K562 (cell line): ENCODE results near the gene CFAP20. TPM values are rescaled to one million over a fixed set of nuclear protein-coding genes. Genes with fewer than 3 reads are reported as not detected.

Experiments
- ATAC-seq: fragments of 200-7000 bp; cut with Tn5 transposase; 3 replicates; pipeline ENCODE4 v1.9.1; 2020; ENCODE audit warnings: moderate library complexity
- BruUV-seq: library from RNA; stranded (reverse); fragments of 400-500 nt; replicated peaks from 2 replicates; lab custom pipeline; 2021; lab: Mats Ljungman, UMichigan
- CTCF ChIA-PET: fragments of 300-600 bp; formaldehyde crosslinking; extraction: SDS; loops from one replicate; lab custom pipeline; 2021; ENCODE audit warnings: low intra/inter-chr PET ratio; lab: Yijun Ruan, JAX
- POLR2A ChIA-PET: fragments of 300-600, 350-650 bp; sonication (Branson Sonifier 250); formaldehyde crosslinking; extraction: SDS; loops from one replicate; lab custom pipeline; 2021; ENCODE audit warnings: antibody characterized with exemption, inconsistent platforms; lab: Yijun Ruan, JAX
- DNase-seq, 4 experiments: peaks; one replicate each; pipeline versions ENCODE4 v3.0.0 to v3.0.0-alpha.2; 2011 to 2018; ENCODE audit warnings: low spot score in 3 of 4, mixed read lengths in 3 of 4; ENCODE audit errors: extremely low read depth in 1 of 4
- FAIRE-seq: peaks from 2 replicates; lab custom pipeline; 2011; peaks lifted over from hg19 to GRCh38; lab: Jason Lieb, UNC
- H2AFZ ChIP-seq: 2 replicates; pipeline ENCODE4 v1.6.0; 2011; ENCODE audit warnings: low read depth, low read length, control low read depth, inconsistent platforms
- H3K27ac ChIP-seq: fragments of 200-600 bp; 3 replicates; pipeline ENCODE4 v1.8.0; 2011; ENCODE audit warnings: low read depth, mild to moderate bottlenecking, control low read depth, inconsistent platforms, low read length, moderate library complexity, mixed read lengths; ENCODE audit errors: extremely low read depth
- H3K27me3 ChIP-seq, 2 experiments: fragments of 300-600 bp in 1 of 2; 2 replicates in 1 of 2; 3 replicates in 1 of 2; pipeline versions ENCODE4 v1.6.0 to v1.8.0; 2011; ENCODE audit warnings: inconsistent platforms in 2 of 2, low read length in 2 of 2, mild to moderate bottlenecking in 1 of 2, mixed read lengths in 1 of 2, moderate library complexity in 1 of 2; ENCODE audit not compliant: control insufficient read depth in 2 of 2, insufficient read depth in 2 of 2
- H3K36me3 ChIP-seq: fragments of 300-600 bp; 3 replicates; pipeline ENCODE4 v1.8.0; 2011; ENCODE audit warnings: mild to moderate bottlenecking, low read length, inconsistent platforms; ENCODE audit not compliant: control insufficient read depth, insufficient read depth
- H3K4me1 ChIP-seq, 2 experiments: fragments of 200-600 bp in 1 of 2; replicated peaks in 1 of 2; 2 replicates in 1 of 2; 3 replicates in 1 of 2; pipeline versions ENCODE4 v1.5.1 to v1.8.0; 2011; ENCODE audit warnings: inconsistent platforms in 2 of 2, low read length in 2 of 2, mild to moderate bottlenecking in 1 of 2, mixed read lengths in 1 of 2, moderate library complexity in 1 of 2; ENCODE audit not compliant: control insufficient read depth in 2 of 2, insufficient read depth in 2 of 2
- H3K4me2 ChIP-seq: 2 replicates; pipeline ENCODE4 v1.6.1; 2011; ENCODE audit warnings: low read length, control low read depth, inconsistent platforms, mixed read lengths; ENCODE audit not compliant: insufficient read depth
- H3K4me3 ChIP-seq: fragments of 200-600 bp; sonication (generic), shearing (Covaris generic); 2 replicates; pipeline ENCODE4 v1.5.1; 2016; ENCODE audit warnings: control low read depth, inconsistent platforms
- H3K79me2 ChIP-seq: fragments of 200-600 bp; 3 replicates; pipeline ENCODE4 v1.8.0; 2011; ENCODE audit warnings: low read length, inconsistent platforms; ENCODE audit not compliant: control insufficient read depth, insufficient read depth
- H3K9ac ChIP-seq, 2 experiments: 2 replicates each; pipeline versions ENCODE4 v1.6.0 to v1.6.1; 2011; ENCODE audit warnings: low read depth in 2 of 2, low read length in 2 of 2, control low read depth in 1 of 2, inconsistent platforms in 1 of 2, mild to moderate bottlenecking in 1 of 2, mixed read lengths in 1 of 2; ENCODE audit not compliant: insufficient read depth in 1 of 2
- H3K9me1 ChIP-seq: one replicate; pipeline ENCODE4 v1.6.0; 2011; ENCODE audit warnings: inconsistent platforms, mild to moderate bottlenecking, low read length, moderate library complexity; ENCODE audit not compliant: control insufficient read depth, insufficient read depth
- H3K9me3 ChIP-seq: replicated peaks from 2 replicates; pipeline ENCODE4 v1.5.1; 2011; ENCODE audit warnings: low read depth, low read length, inconsistent platforms; ENCODE audit not compliant: control insufficient read depth, insufficient read depth
- H4K20me1 ChIP-seq: replicated peaks from 2 replicates; pipeline ENCODE4 v1.6.1; 2011; ENCODE audit warnings: low read length, inconsistent platforms, mixed read lengths; ENCODE audit not compliant: control insufficient read depth, insufficient read depth
- MNT ChIP-seq, 2 experiments: fragments of 450-650 bp; conservative IDR thresholded peaks; 2 replicates each; pipeline ENCODE4 v1.6.1; 2017; ENCODE audit warnings: mild to moderate bottlenecking in 2 of 2, moderate library complexity in 2 of 2
- PCBP2 ChIP-seq: fragments of 200-400 bp; formaldehyde crosslinking; IDR thresholded peaks from 2 replicates; pipeline ENCODE4 v1.6.1; 2018; ENCODE audit warnings: low read length, low read depth, mild to moderate bottlenecking, moderate library complexity; ENCODE audit not compliant: poor library complexity, severe bottlenecking
- RBM25 ChIP-seq: fragments of 200-400 bp; formaldehyde crosslinking; IDR thresholded peaks from 2 replicates; pipeline ENCODE4 v1.6.1; 2018; ENCODE audit warnings: low read length, low read depth, moderate library complexity; ENCODE audit not compliant: severe bottlenecking
- RBM34 ChIP-seq: fragments of 200-400 bp; formaldehyde crosslinking; IDR thresholded peaks from 2 replicates; pipeline ENCODE4 v1.6.1; 2018; ENCODE audit warnings: low read length, borderline replicate concordance; ENCODE audit not compliant: insufficient read depth
- ZFP36 ChIP-seq: fragments of 150-350 bp; IDR thresholded peaks from 2 replicates; pipeline ENCODE4 v1.6.1; 2018; ENCODE audit warnings: low read length, low read depth; ENCODE audit not compliant: partially characterized antibody
- ZNF212 ChIP-seq: fragments of 450-650 bp; formaldehyde crosslinking; IDR thresholded peaks from 2 replicates; pipeline ENCODE4 v1.4.0; 2020; ENCODE audit warnings: mild to moderate bottlenecking
- ZNF217 ChIP-seq: sonication (generic); formaldehyde crosslinking; IDR thresholded peaks from 2 replicates; pipeline ENCODE4 v1.8.0; 2022; ENCODE audit warnings: mild to moderate bottlenecking, missing genetic modification reagents
- ZNF639 ChIP-seq, 2 experiments: fragments of 200-800 bp in 1 of 2; sonication (Bioruptor generic) in 1 of 2; sonication (generic) in 1 of 2; formaldehyde crosslinking in 1 of 2; IDR thresholded peaks in 1 of 2; conservative IDR thresholded peaks in 1 of 2; 2 replicates each; pipeline versions ENCODE4 v1.5.0 to v1.6.1; 2016 to 2020; ENCODE audit warnings: missing compliant biosample characterization in 1 of 2, missing genetic modification characterization in 1 of 2, missing genetic modification reagents in 1 of 2
- ZNF696 ChIP-seq: fragments of 250-450 bp; sonication (Bioruptor Pico); conservative IDR thresholded peaks from 2 replicates; pipeline ENCODE4 v1.4.0; 2020; ENCODE audit warnings: mild to moderate bottlenecking, moderate library complexity
- ZNF75A ChIP-seq: fragments of 450-650 bp; formaldehyde crosslinking; IDR thresholded peaks from 2 replicates; pipeline ENCODE4 v1.4.0; 2020; ENCODE audit warnings: mild to moderate bottlenecking
- ZNF766 ChIP-seq: fragments of 200-800 bp; sonication (Bioruptor generic); conservative IDR thresholded peaks from 2 replicates; pipeline ENCODE4 v1.6.1; 2016; ENCODE audit warnings: missing genetic modification characterization, missing compliant biosample characterization
- whole genome bisulfite sequencing: fragments of 100-300 bp; shearing (Covaris generic); methylation state at CpG from one replicate; pipeline ENCODE4 v1.1.6; 2016; ENCODE audit warnings: low coverage, mixed read lengths; ENCODE audit not compliant: insufficient coverage; ENCODE audit errors: missing lambda C conversion rate; 5-methylcytosine and 5-hydroxymethylcytosine counted together
- in situ Hi-C: fragments of 300-500 bp; cut with MboI; formaldehyde crosslinking; loops from 4 replicates; pipeline ENCODE4 v1.15.0; 2018; ENCODE audit warnings: inconsistent platforms, mixed read lengths
- intact Hi-C: fragments of 100-400 bp; cut with micrococcal nuclease; formaldehyde crosslinking; loops from 2 replicates; pipeline ENCODE4 v1.14.2; 2022
- polyA plus RNA-seq, 8 experiments: library from polyadenylated mRNA; depleted of rRNA in 4 of 8; stranded (reverse) in 5 of 8; unstranded in 3 of 8; fragments of >200 nt; fragmentation: Nextera tagmentation in 2 of 8; fragmentation: Illumina TruSeq in 1 of 8; extraction: Ambion mirVana in 2 of 8; extraction: Trizol in 1 of 8; gene quantifications; 2 replicates each; pipeline versions ENCODE4 v1.2.1 to v1.2.3, GENCODE V29; 2011 to 2014; ENCODE audit warnings: inconsistent platforms in 1 of 8, missing spikeins in 1 of 8
- total RNA-seq, 7 experiments: library from RNA; depleted of rRNA in 6 of 7; stranded (reverse); fragments of >200 nt in 6 of 7; fragmentation: Illumina TruSeq in 2 of 7; extraction: Trizol in 2 of 7; gene quantifications; 2 replicates each; pipeline versions ENCODE4 v1.2.1 to v1.2.3, GENCODE V29; 2011 to 2021; ENCODE audit warnings: low replicate concordance in 1 of 7

CFAP20 gene
- total and polyA plus RNA-seq, 9 of the 15 experiments (the other 6 are each of a cell fraction or from before 2014, with no cell fraction given) = 20.5 to 90.5 (median 75.3) TPM

- H3K27me3 ChIP-seq = no peaks in the 10 kb centered on the region
- H3K4me1 ChIP-seq = peaks cover 3 to 17% of the 10 kb centered on the region in 2 experiments; a peak in 3 of 5 replicates
- BruUV-seq = no TSS peak
- H2AFZ ChIP-seq = no peak overlapping the region
- H3K4me3 ChIP-seq = no peak overlapping the region
- intact Hi-C loops = no loop called here
- H3K9ac ChIP-seq = no peak overlapping the region
- H3K79me2 ChIP-seq = peaks cover 54% of the 10 kb centered on the region
- H3K9me3 ChIP-seq = no peaks in the 10 kb centered on the region
- DNase-seq (no peak), FAIRE-seq (no peak)
- H3K9me1 ChIP-seq = no peaks in the 10 kb centered on the region
- POLR2A ChIA-PET = interaction anchor here (0.6 to 1.9 kb wide), 4 partner anchors 9 to 49 kb away, joined by 3 to 7 read pairs (median 6); partner anchors contain the start of gene CFAP20
- no peak overlapping the region for H3K4me2 ChIP-seq
- 92% methylated on average over 6 of the region's 6 CpGs for WGBS
- H4K20me1 ChIP-seq = peaks cover 1% of the 10 kb centered on the region; the same call in 1 of the 2 replicates
- in situ Hi-C loops = loop anchor here (5.0 kb wide), 1 partner anchor 84 kb away; no protein-coding TSS in a partner anchor
- no peak overlapping the region for H3K27ac ChIP-seq
- CTCF ChIA-PET = interaction anchor here (0.5 kb wide), 1 partner anchor 617 kb away, joined by 3 read pairs; no protein-coding TSS in a partner anchor
- TF ChIP-seq RBM25 (peak; percentile 76), RBM34 (no peak), ZNF696 (CRISPR knock-in tag) (no peak)
- TF ChIP-seq, all 486 proteins: peak for 1
- peaks cover 48% of the 10 kb centered on the region for H3K36me3 ChIP-seq
- ATAC-seq = no peak
These were observed 12.7 kb downstream of the CFAP20 start for GRCh38 chr16:58116529-58116928.

GRCh38 chr16:58116081-58116480, 13.1 kb downstream of the CFAP20 start:
- Histone ChIP-seq H3K27ac (no peak overlapping the region), H3K36me3 (peaks cover 48% of the 10 kb centered on the region), H3K27me3 (no peaks in the 10 kb centered on the region), H3K4me3 (no peak overlapping the region), H3K9me3 (no peaks in the 10 kb centered on the region), H3K9me1 (no peaks in the 10 kb centered on the region), H3K4me1 (peaks cover 2 to 12% of the 10 kb centered on the region in 2 experiments; a peak in 3 of 5 replicates), H3K4me2 (no peak overlapping the region), H2AFZ (no peak overlapping the region), H3K79me2 (peaks cover 49% of the 10 kb centered on the region), H4K20me1 (no peaks in the 10 kb centered on the region; the same call in 1 of the 2 replicates), H3K9ac (no peak overlapping the region)
- POLR2A ChIA-PET = interaction anchor here (1.0 to 1.9 kb wide), 3 partner anchors 9 to 13 kb away, joined by 5 to 7 read pairs (median 6); partner anchors contain the start of gene CFAP20
- CTCF ChIA-PET = interaction anchor here (0.5 kb wide), 1 partner anchor 618 kb away, joined by 3 read pairs; no protein-coding TSS in a partner anchor
- WGBS = 83% methylated on average over 6 of the region's 6 CpGs
- intact Hi-C loops (no loop called here), in situ Hi-C loops (loop anchor here (5.0 kb wide), 1 partner anchor 84 kb away; no protein-coding TSS in a partner anchor)
- BruUV-seq = no TSS peak
- no peak for TF ChIP-seq PCBP2
- no peak for TF ChIP-seq ZNF217 (CRISPR knock-in tag)
- no peak for TF ChIP-seq ZNF639 (CRISPR knock-in tag; conservative IDR thresholded peaks at IDR 0.05 in 1 of 2, IDR thresholded peaks at IDR 0.05 in 1 of 2)
- TF ChIP-seq RBM34 = no peak
- TF ChIP-seq MNT (conservative IDR thresholded peaks at IDR 0.05) = no peak
- TF ChIP-seq ZNF212 (CRISPR knock-in tag) = no peak
- no peak for TF ChIP-seq ZNF766 (CRISPR knock-in tag)
- no peak for TF ChIP-seq ZNF75A
- no peak for TF ChIP-seq ZFP36
- DNase-seq (no peak), FAIRE-seq (no peak), ATAC-seq (no peak)
